Measurements from ENCODE around the gene DYNC1I2.
"Not testable (repeated sequence)": the region's sequence is repeated elsewhere in the genome, so short reads cannot be mapped to it uniquely, and the experiment has no call there.

Gene DYNC1I2

DNA sequence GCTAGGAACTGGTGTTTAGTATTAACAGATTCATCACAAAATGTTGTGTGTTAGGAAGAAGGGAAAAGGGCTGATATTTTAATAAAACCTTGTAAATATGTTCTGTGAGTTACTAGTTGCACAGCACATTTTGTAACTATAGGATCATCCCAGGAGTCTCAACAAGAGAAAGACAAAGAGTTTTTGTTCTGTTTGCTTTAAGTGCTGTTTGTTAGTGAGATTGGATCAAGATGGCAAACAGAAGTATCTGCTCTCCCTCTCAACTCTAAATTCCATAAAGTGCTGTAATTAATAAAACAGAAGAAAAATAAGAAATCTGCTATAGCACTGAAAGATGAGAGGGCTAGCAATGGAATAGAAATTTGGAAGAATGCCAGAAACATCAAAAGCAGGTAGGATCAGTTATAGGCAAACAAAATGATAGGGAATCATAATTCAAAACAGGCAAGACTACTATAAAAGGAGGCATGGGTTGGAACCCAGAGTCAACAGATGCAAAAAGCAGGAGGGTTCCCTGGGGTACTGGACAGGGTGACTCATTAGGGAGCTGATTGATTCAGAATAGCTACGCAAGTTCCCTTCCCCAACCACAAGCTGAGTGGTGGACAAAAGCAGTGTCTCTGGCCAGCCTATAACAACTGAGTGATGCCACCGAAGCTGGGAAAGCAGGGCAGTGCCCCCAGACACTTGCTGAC lies 75.8 kb downstream of the DYNC1I2 start:
- TF ChIP-seq POLR2A (IDR thresholded peaks at IDR 0.05; ENCODE audit: low read depth, low read length) (no peak), PAX5 (IDR thresholded peaks at IDR 0.05; ENCODE audit: insufficient read depth, low read length, severe bottlenecking) (no peak), POLR2AphosphoS5 (IDR thresholded peaks at IDR 0.05; ENCODE audit: low read depth, low read length) (no peak), POU2F2 (IDR thresholded peaks at IDR 0.05; ENCODE audit: low read depth, low read length) (no peak), SPI1 (IDR thresholded peaks at IDR 0.05; ENCODE audit: low read depth, low read length) (no peak), TAF1 (IDR thresholded peaks at IDR 0.05; ENCODE audit: low read depth, low read length) (no peak)
- no peak for FAIRE-seq
- no peak for DNase-seq (ENCODE audit: insufficient read length, low spot score)

DNA sequence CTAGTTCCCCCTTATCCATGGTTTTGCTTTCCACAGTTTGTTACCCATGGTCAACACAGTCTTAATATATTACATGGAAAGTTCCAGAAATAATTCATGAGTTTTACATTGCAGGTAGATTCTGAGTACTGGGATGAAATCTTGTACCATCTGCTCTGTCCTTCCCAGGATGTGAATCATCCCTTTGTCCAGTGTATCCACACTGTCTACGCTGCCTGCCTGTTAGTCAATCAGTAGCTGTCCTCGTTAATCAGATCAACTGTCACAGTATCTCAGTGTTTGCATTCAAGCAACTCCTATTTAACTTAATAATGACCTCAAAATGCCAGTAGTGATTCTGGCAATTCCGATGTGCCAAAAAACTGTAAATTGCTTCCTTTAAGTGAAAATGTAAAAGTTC lies 76.3 kb downstream of the DYNC1I2 start:
- FAIRE-seq (no peak), DNase-seq (ENCODE audit: insufficient read length, low spot score) (no peak)
- TF ChIP-seq POLR2AphosphoS5 (IDR thresholded peaks at IDR 0.05; ENCODE audit: low read depth, low read length) (no peak), SPI1 (IDR thresholded peaks at IDR 0.05; ENCODE audit: low read depth, low read length) (no peak), TAF1 (IDR thresholded peaks at IDR 0.05; ENCODE audit: low read depth, low read length) (no peak), PAX5 (IDR thresholded peaks at IDR 0.05; ENCODE audit: insufficient read depth, low read length, severe bottlenecking) (no peak), POU2F2 (IDR thresholded peaks at IDR 0.05; ENCODE audit: low read depth, low read length) (no peak), POLR2A (IDR thresholded peaks at IDR 0.05; ENCODE audit: low read depth, low read length) (no peak)

DNA sequence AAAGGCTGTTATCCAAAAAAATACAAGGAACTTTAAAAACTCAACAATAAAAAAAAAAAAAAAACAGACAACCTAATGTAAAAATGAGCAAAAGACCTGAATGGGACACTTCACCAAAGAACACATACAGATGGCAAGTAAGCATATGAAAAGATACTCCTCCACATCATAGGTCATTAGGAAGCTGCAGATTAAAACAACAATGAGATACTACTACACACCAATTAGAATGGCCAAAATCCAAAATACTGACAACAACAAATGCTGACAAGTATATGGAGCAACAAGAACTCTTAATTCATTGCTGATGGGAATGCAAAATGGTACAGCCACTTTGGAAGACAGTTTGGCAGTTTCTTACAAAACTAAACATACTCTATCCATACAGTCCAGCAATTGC lies 84.2 kb downstream of the DYNC1I2 start:
- TF ChIP-seq TAF1 (IDR thresholded peaks at IDR 0.05; ENCODE audit: low read depth, low read length): no peak
- TF ChIP-seq POLR2A (IDR thresholded peaks at IDR 0.05; ENCODE audit: low read depth, low read length): no peak
- no peak for TF ChIP-seq POU2F2 (IDR thresholded peaks at IDR 0.05; ENCODE audit: low read depth, low read length)
- TF ChIP-seq SPI1 (IDR thresholded peaks at IDR 0.05; ENCODE audit: low read depth, low read length): no peak
- TF ChIP-seq PAX5 (IDR thresholded peaks at IDR 0.05; ENCODE audit: insufficient read depth, low read length, severe bottlenecking): no peak
- TF ChIP-seq POLR2AphosphoS5 (IDR thresholded peaks at IDR 0.05; ENCODE audit: low read depth, low read length): no peak
- no peak for DNase-seq (ENCODE audit: insufficient read length, low spot score)
- no peak for FAIRE-seq

DNA sequence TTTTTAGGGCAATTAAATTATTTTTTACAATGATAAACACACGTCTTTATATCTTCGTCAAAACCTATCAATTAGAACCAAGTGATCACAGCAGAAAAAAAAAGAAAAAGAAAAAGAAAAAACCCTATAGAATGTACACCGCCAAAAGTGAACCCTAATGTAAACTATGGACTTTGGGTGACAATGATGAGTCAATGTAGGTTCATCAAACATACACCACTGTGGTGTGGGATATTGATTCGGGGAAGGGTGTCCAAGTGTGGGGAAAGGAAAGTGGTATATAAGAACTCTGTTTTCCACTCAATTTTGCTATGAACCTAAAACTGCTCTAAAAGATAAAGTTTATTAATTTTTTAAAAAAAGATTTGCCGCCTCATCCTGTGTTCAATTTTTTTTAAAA lies 85.1 kb downstream of the DYNC1I2 start:
- TF ChIP-seq TAF1 (IDR thresholded peaks at IDR 0.05; ENCODE audit: low read depth, low read length) (no peak), SPI1 (IDR thresholded peaks at IDR 0.05; ENCODE audit: low read depth, low read length) (no peak), POLR2AphosphoS5 (IDR thresholded peaks at IDR 0.05; ENCODE audit: low read depth, low read length) (no peak), POU2F2 (IDR thresholded peaks at IDR 0.05; ENCODE audit: low read depth, low read length) (no peak), PAX5 (IDR thresholded peaks at IDR 0.05; ENCODE audit: insufficient read depth, low read length, severe bottlenecking) (no peak), POLR2A (IDR thresholded peaks at IDR 0.05; ENCODE audit: low read depth, low read length) (no peak)
- FAIRE-seq (no peak), DNase-seq (ENCODE audit: insufficient read length, low spot score) (no peak)

DNA sequence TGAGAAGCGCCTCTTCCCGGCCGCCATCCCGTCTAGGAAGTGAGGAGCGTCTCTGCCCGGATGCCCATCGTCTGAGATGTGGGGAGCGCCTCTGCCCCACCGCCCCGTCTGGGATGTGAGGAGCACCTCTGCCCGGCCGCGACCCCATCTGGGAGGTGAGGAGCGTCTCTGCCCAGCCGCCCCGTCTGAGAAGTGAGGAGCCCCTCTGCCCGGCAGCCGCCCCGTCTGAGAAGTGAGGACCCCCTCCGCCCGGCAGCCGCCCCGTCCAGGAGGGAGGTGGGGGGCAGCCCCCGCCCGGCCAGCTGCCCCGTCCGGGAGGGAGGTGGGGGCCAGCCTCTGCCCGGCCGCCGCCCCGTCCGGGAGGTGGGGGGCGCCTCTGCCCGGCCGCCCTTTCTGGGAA lies 87.3 kb downstream of the DYNC1I2 start:
- FAIRE-seq; DNase-seq (ENCODE audit: insufficient read length, low spot score): not testable (repeated sequence)

DNA sequence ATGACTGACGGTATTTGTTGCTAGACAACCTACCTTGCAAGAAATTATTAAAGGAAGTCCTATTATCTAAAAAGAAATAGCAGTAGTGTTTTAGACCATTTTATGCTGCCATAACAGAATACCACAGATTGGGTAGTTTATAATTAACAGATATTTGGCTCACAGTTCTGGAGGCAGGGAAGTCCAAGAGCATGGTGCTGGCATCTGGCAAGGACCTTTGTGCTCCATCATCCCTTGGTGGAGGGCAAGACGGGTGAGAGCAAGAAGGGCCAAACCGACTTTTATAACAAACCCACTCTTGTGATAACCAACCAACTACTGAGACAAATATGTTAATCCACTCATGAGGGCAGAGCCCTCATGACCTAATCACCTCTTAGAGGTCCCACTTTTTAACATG lies 91.2 kb downstream of the DYNC1I2 start:
- FAIRE-seq (no peak), DNase-seq (ENCODE audit: insufficient read length, low spot score) (no peak)
- no peak for TF ChIP-seq POLR2AphosphoS5 (IDR thresholded peaks at IDR 0.05; ENCODE audit: low read depth, low read length)
- TF ChIP-seq PAX5 (IDR thresholded peaks at IDR 0.05; ENCODE audit: insufficient read depth, low read length, severe bottlenecking): no peak
- TF ChIP-seq POLR2A (IDR thresholded peaks at IDR 0.05; ENCODE audit: low read depth, low read length): no peak
- no peak for TF ChIP-seq TAF1 (IDR thresholded peaks at IDR 0.05; ENCODE audit: low read depth, low read length)
- no peak for TF ChIP-seq POU2F2 (IDR thresholded peaks at IDR 0.05; ENCODE audit: low read depth, low read length)
- no peak for TF ChIP-seq SPI1 (IDR thresholded peaks at IDR 0.05; ENCODE audit: low read depth, low read length)

DNA sequence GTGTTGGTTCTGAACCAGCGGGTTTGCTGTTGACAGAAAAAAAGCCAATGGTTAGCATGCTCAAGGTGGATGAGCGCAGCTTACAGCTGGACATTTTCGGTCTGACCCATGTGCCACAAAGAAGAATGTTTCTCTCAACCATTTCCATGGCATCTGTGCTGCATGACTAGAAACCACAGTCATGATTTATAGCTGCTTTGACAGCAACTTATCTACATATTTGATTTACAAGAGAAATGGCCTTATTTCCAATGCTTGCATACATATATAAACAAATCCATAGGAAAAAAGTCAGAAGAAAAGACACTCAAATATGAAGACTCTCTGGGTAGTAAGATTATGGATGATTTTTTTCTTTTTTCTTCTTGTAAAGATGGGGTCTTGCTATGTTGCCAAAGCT lies 98.2 kb downstream of the DYNC1I2 start:
- no peak for TF ChIP-seq POU2F2 (IDR thresholded peaks at IDR 0.05; ENCODE audit: low read depth, low read length)
- DNase-seq (ENCODE audit: insufficient read length, low spot score) (no peak), FAIRE-seq (no peak)

DNA sequence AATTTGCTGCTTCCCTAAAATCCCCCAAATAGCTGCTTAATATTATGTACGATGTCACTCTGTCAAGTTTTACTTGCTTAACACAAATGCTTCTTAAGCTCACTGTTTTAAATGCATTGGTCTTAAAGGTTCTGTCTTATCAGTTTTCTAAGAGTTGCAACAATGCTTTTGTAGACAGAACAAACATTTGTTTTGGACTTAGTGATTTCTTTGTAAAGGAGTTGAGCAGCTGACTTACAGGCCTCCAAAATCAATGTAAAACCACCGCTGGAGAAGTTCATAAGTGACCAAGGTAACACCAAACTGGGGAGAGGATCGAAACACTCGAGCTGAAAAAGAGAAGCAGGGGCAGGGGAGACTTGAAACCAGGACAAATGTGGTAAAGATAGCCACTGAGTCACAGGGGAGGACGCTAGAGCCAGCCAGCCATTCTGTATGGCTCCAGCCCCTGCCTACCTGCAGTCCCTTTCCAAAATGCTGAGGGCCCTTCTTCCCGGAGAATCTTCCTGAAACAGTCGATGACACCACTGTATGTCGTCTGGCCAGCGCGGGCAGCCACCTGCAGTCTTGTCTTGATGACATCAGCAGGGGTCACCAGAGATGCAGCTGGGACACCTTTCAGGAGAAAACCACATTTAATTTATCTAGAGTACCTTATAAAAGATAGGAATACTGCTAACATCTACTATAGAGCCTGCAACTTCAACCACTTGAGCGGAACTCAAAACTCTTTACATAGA lies 100.2 kb downstream of the DYNC1I2 start:
- no peak for FAIRE-seq
- TF ChIP-seq POLR2A (IDR thresholded peaks at IDR 0.05; ENCODE audit: low read depth, low read length) (no peak), POU2F2 (IDR thresholded peaks at IDR 0.05; ENCODE audit: low read depth, low read length) (no peak), TAF1 (IDR thresholded peaks at IDR 0.05; ENCODE audit: low read depth, low read length) (no peak), POLR2AphosphoS5 (IDR thresholded peaks at IDR 0.05; ENCODE audit: low read depth, low read length) (no peak), SPI1 (IDR thresholded peaks at IDR 0.05; ENCODE audit: low read depth, low read length) (no peak), PAX5 (IDR thresholded peaks at IDR 0.05; ENCODE audit: insufficient read depth, low read length, severe bottlenecking) (no peak)
- DNase-seq (ENCODE audit: insufficient read length, low spot score): no peak

DNA sequence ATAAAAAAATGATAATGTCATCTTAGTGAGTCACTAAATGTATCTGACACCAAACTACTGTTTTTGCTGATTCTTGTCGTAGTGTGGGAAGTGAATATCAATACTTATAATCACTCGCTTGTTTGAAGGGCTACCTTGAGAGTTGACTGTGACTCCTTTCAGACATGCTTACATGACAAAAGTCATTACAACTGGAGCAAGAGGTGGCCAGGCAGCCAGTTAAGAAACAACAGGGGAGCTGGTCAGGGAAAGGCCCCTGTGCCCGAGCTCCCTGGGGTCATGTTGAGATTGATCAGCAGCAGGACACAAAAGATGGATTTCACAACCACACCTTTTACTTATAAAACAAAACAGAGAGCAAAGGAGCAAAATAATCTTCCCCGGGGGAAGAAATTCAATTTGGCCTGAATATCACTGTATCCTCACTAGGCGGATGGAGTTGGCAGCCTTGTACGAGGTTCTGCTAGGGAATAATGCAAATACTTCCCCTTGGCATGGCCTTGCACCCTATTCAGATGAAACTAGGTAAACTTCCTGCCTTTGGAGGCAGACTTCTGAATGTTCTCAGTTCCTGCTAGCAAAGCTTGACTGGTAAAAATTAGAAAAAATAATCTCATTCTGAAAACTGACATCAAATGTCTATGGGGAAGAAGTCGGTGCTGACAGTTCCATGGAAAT lies 101.2 kb downstream of the DYNC1I2 start:
- no peak for TF ChIP-seq SPI1 (IDR thresholded peaks at IDR 0.05; ENCODE audit: low read depth, low read length)
- TF ChIP-seq POLR2A (IDR thresholded peaks at IDR 0.05; ENCODE audit: low read depth, low read length): no peak
- no peak for TF ChIP-seq POU2F2 (IDR thresholded peaks at IDR 0.05; ENCODE audit: low read depth, low read length)
- no peak for TF ChIP-seq POLR2AphosphoS5 (IDR thresholded peaks at IDR 0.05; ENCODE audit: low read depth, low read length)
- no peak for TF ChIP-seq PAX5 (IDR thresholded peaks at IDR 0.05; ENCODE audit: insufficient read depth, low read length, severe bottlenecking)
- no peak for TF ChIP-seq TAF1 (IDR thresholded peaks at IDR 0.05; ENCODE audit: low read depth, low read length)

More for the DNA sequence above, 101.2 kb downstream of the DYNC1I2 start:
- DNase-seq (ENCODE audit: insufficient read length, low spot score): no peak
- no peak for FAIRE-seq
